ENCODE results near the gene NCAPD3. TPM values are rescaled to one million over a fixed set of nuclear protein-coding genes. Genes with fewer than 3 reads are reported as not detected.

Gene NCAPD3
- polyA plus RNA-seq, 3 donors: 33.3 to 35.9 (median 34.8) TPM

GRCh38 chr11:134146598-134146997 is 77.2 kb downstream of the NCAPD3 start:
- no peak for DNase-seq (ENCODE audit: extremely low read depth in 1 of 11, low read depth in 9 of 11, low spot score in 4 of 11)

- DNase-seq (ENCODE audit: extremely low read depth in 1 of 11, low read depth in 9 of 11, low spot score in 4 of 11): no peak
Measured at GRCh38 chr11:134145715-134146114, 78.1 kb downstream of the NCAPD3 start.

GRCh38 chr11:134144744-134145143 is 79.0 kb downstream of the NCAPD3 start:
- no peak for DNase-seq (ENCODE audit: extremely low read depth in 1 of 11, low read depth in 9 of 11, low spot score in 4 of 11)

GRCh38 chr11:134143801-134144200 is 80.0 kb downstream of the NCAPD3 start:
- DNase-seq (ENCODE audit: extremely low read depth in 1 of 11, low read depth in 9 of 11, low spot score in 4 of 11): no peak

- no peak for DNase-seq (ENCODE audit: extremely low read depth in 1 of 11, low read depth in 9 of 11, low spot score in 4 of 11)
Measured at GRCh38 chr11:134142536-134142935, 81.2 kb downstream of the NCAPD3 start.

GRCh38 chr11:134140961-134141490 is 82.7 kb downstream of the NCAPD3 start:
- no peak for DNase-seq (ENCODE audit: extremely low read depth in 1 of 11, low read depth in 9 of 11, low spot score in 4 of 11)

- DNase-seq (ENCODE audit: extremely low read depth in 1 of 11, low read depth in 9 of 11, low spot score in 4 of 11): peak in 8 of 11 donors; percentile 46 to 75 (median 61)
Measured at GRCh38 chr11:134139873-134140331, 83.9 kb downstream of the NCAPD3 start.

- DNase-seq (ENCODE audit: extremely low read depth in 1 of 11, low read depth in 9 of 11, low spot score in 4 of 11): no peak
Measured at GRCh38 chr11:134139303-134139872, 84.4 kb downstream of the NCAPD3 start.

GRCh38 chr11:134138376-134138775 is 85.4 kb downstream of the NCAPD3 start:
- no peak for DNase-seq (ENCODE audit: extremely low read depth in 1 of 11, low read depth in 9 of 11, low spot score in 4 of 11)

- no peak for DNase-seq (ENCODE audit: extremely low read depth in 1 of 11, low read depth in 9 of 11, low spot score in 4 of 11)
Measured at GRCh38 chr11:134134167-134134566, 89.6 kb downstream of the NCAPD3 start.

GRCh38 chr11:134132808-134133207 is 91.0 kb downstream of the NCAPD3 start:
- DNase-seq (ENCODE audit: extremely low read depth in 1 of 11, low read depth in 9 of 11, low spot score in 4 of 11): no peak

- no peak for DNase-seq (ENCODE audit: extremely low read depth in 1 of 11, low read depth in 9 of 11, low spot score in 4 of 11)
Measured at GRCh38 chr11:134131628-134132244, 92.0 kb downstream of the NCAPD3 start.

GRCh38 chr11:134126217-134126822 is 97.4 kb downstream of the NCAPD3 start:
- no peak for DNase-seq (ENCODE audit: extremely low read depth in 1 of 11, low read depth in 9 of 11, low spot score in 4 of 11)

- no peak for DNase-seq (ENCODE audit: extremely low read depth in 1 of 11, low read depth in 9 of 11, low spot score in 4 of 11)
Measured at GRCh38 chr11:134125507-134125906, 98.3 kb downstream of the NCAPD3 start.

- DNase-seq (ENCODE audit: extremely low read depth in 1 of 11, low read depth in 9 of 11, low spot score in 4 of 11): peak in 4 of 11 donors; percentile 20 to 42 (median 35)
Measured at GRCh38 chr11:134124660-134125451, 98.9 kb downstream of the NCAPD3 start.

- DNase-seq (ENCODE audit: extremely low read depth in 1 of 11, low read depth in 9 of 11, low spot score in 4 of 11): peak in 2 of 11 donors; percentile 20 to 22
Measured at GRCh38 chr11:134120921-134121526, 102.7 kb downstream of the NCAPD3 start.

GRCh38 chr11:134120143-134120850 is 103.5 kb downstream of the NCAPD3 start:
- DNase-seq (ENCODE audit: extremely low read depth in 1 of 11, low read depth in 9 of 11, low spot score in 4 of 11): peak in 4 of 11 donors; percentile 28 to 56 (median 49)

GRCh38 chr11:134119094-134119493 is 104.7 kb downstream of the NCAPD3 start:
- no peak for DNase-seq (ENCODE audit: extremely low read depth in 1 of 11, low read depth in 9 of 11, low spot score in 4 of 11)

All from renal cortex interstitium (tissue), 11 donors.